Stimulated activated naive CD8-positive, alpha-beta T cell treated with anti-CD3 and anti-CD28 coated beads, Interleukin-15, Interleukin-2, amounts not matched to agents 100 ng/mL and 50 ng/mL, for 24 hours (primary cell): ENCODE measurements around the gene ARHGAP32.

Experiments
- H3K27ac Mint-ChIP-seq: one replicate; pipeline ENCODE4 v1.8.0; 2021; ENCODE audit warnings: mild to moderate bottlenecking, mixed read lengths
- H3K27me3 Mint-ChIP-seq: one replicate; pipeline ENCODE4 v1.8.0; 2021; ENCODE audit warnings: mixed read lengths
- H3K36me3 Mint-ChIP-seq: one replicate; pipeline ENCODE4 v1.8.0; 2021; ENCODE audit warnings: low read depth, mixed read lengths
- H3K4me1 Mint-ChIP-seq: one replicate; pipeline ENCODE4 v1.8.0; 2021; ENCODE audit warnings: low read depth, mixed read lengths
- H3K4me3 Mint-ChIP-seq: one replicate; pipeline ENCODE4 v1.8.0; 2021; ENCODE audit warnings: mild to moderate bottlenecking, mixed read lengths
- H3K9me3 Mint-ChIP-seq: one replicate; pipeline ENCODE4 v1.8.0; 2021; ENCODE audit warnings: mixed read lengths

The ARHGAP32 gene

GRCh38 chr11:129106788-129107187, 85.3 kb downstream of the ARHGAP32 start:
- Mint-ChIP-seq H3K9me3 (peaks cover 20% of the 10 kb centered on the region), H3K27me3 (no peaks in the 10 kb centered on the region), H3K27ac (no peak overlapping the region), H3K36me3 (peaks cover 22% of the 10 kb centered on the region), H3K4me3 (no peak overlapping the region), H3K4me1 (no peaks in the 10 kb centered on the region)

GRCh38 chr11:129102756-129103155, 89.4 kb downstream of the ARHGAP32 start:
- H3K36me3 Mint-ChIP-seq: peaks cover 31% of the 10 kb centered on the region
- H3K4me3 Mint-ChIP-seq: no peak overlapping the region
- H3K4me1 Mint-ChIP-seq: no peaks in the 10 kb centered on the region
- H3K27ac Mint-ChIP-seq: no peak overlapping the region
- no peaks in the 10 kb centered on the region for H3K27me3 Mint-ChIP-seq
- H3K9me3 Mint-ChIP-seq: peaks cover 29% of the 10 kb centered on the region

GRCh38 chr11:129102225-129102624, 89.9 kb downstream of the ARHGAP32 start:
- no peaks in the 10 kb centered on the region for H3K27me3 Mint-ChIP-seq
- no peak overlapping the region for H3K27ac Mint-ChIP-seq
- H3K4me3 Mint-ChIP-seq: no peak overlapping the region
- H3K36me3 Mint-ChIP-seq: peaks cover 29% of the 10 kb centered on the region
- no peaks in the 10 kb centered on the region for H3K4me1 Mint-ChIP-seq
- H3K9me3 Mint-ChIP-seq: peaks cover 33% of the 10 kb centered on the region

GRCh38 chr11:129093283-129093682, 98.8 kb downstream of the ARHGAP32 start:
- H3K9me3 Mint-ChIP-seq: peaks cover 14% of the 10 kb centered on the region
- H3K27ac Mint-ChIP-seq: no peak overlapping the region
- no peaks in the 10 kb centered on the region for H3K27me3 Mint-ChIP-seq
- peaks cover 5% of the 10 kb centered on the region for H3K36me3 Mint-ChIP-seq
- no peaks in the 10 kb centered on the region for H3K4me1 Mint-ChIP-seq
- no peak overlapping the region for H3K4me3 Mint-ChIP-seq

GRCh38 chr11:129090056-129090455, 102.1 kb downstream of the ARHGAP32 start:
- Mint-ChIP-seq H3K27ac (no peak overlapping the region), H3K9me3 (peaks cover under 1% of the 10 kb centered on the region), H3K4me3 (no peak overlapping the region)

GRCh38 chr11:129089279-129089678, 102.8 kb downstream of the ARHGAP32 start:
- H3K4me3 Mint-ChIP-seq: no peak overlapping the region
- peaks cover 10% of the 10 kb centered on the region for H3K36me3 Mint-ChIP-seq
- H3K4me1 Mint-ChIP-seq: no peaks in the 10 kb centered on the region
- no peak overlapping the region for H3K27ac Mint-ChIP-seq
- H3K9me3 Mint-ChIP-seq: peaks cover 5% of the 10 kb centered on the region
- H3K27me3 Mint-ChIP-seq: no peaks in the 10 kb centered on the region

More at GRCh38 chr11:129090056-129090455, 102.1 kb downstream of the ARHGAP32 start:
- H3K36me3 Mint-ChIP-seq: peaks cover 4% of the 10 kb centered on the region
- no peaks in the 10 kb centered on the region for H3K4me1 Mint-ChIP-seq
- H3K27me3 Mint-ChIP-seq: no peaks in the 10 kb centered on the region

GRCh38 chr11:129086976-129087375, 105.1 kb downstream of the ARHGAP32 start:
- Mint-ChIP-seq H3K4me1 (no peaks in the 10 kb centered on the region), H3K9me3 (peaks cover 25% of the 10 kb centered on the region), H3K4me3 (no peak overlapping the region), H3K27me3 (no peaks in the 10 kb centered on the region), H3K36me3 (peaks cover 25% of the 10 kb centered on the region), H3K27ac (peak overlapping the region; percentile 27)

GRCh38 chr11:129077191-129077590, 114.9 kb downstream of the ARHGAP32 start:
- Mint-ChIP-seq H3K27me3 (no peaks in the 10 kb centered on the region), H3K27ac (no peak overlapping the region), H3K9me3 (peaks cover 13% of the 10 kb centered on the region), H3K4me3 (no peak overlapping the region), H3K36me3 (no peaks in the 10 kb centered on the region), H3K4me1 (no peaks in the 10 kb centered on the region)

- H3K4me3 Mint-ChIP-seq: no peak overlapping the region
- no peaks in the 10 kb centered on the region for H3K27me3 Mint-ChIP-seq
- no peaks in the 10 kb centered on the region for H3K36me3 Mint-ChIP-seq
- H3K4me1 Mint-ChIP-seq: no peaks in the 10 kb centered on the region
- no peak overlapping the region for H3K27ac Mint-ChIP-seq
- peaks cover 7% of the 10 kb centered on the region for H3K9me3 Mint-ChIP-seq
These were observed 116.4 kb downstream of the ARHGAP32 start for GRCh38 chr11:129075757-129076156.

GRCh38 chr11:129067454-129067853, 124.7 kb downstream of the ARHGAP32 start:
- Mint-ChIP-seq H3K36me3 (peaks cover 9% of the 10 kb centered on the region), H3K4me1 (no peaks in the 10 kb centered on the region), H3K4me3 (no peak overlapping the region), H3K27me3 (no peaks in the 10 kb centered on the region), H3K27ac (no peak overlapping the region), H3K9me3 (no peaks in the 10 kb centered on the region)

GRCh38 chr11:129066229-129066628, 125.9 kb downstream of the ARHGAP32 start:
- Mint-ChIP-seq H3K36me3 (peaks cover 9% of the 10 kb centered on the region), H3K27ac (no peak overlapping the region), H3K9me3 (no peaks in the 10 kb centered on the region), H3K27me3 (no peaks in the 10 kb centered on the region), H3K4me1 (no peaks in the 10 kb centered on the region), H3K4me3 (no peak overlapping the region)

GRCh38 chr11:129063118-129063517, 129.0 kb downstream of the ARHGAP32 start:
- Mint-ChIP-seq H3K9me3 (no peaks in the 10 kb centered on the region), H3K36me3 (peaks cover 9% of the 10 kb centered on the region), H3K27me3 (no peaks in the 10 kb centered on the region), H3K27ac (no peak overlapping the region), H3K4me1 (no peaks in the 10 kb centered on the region), H3K4me3 (no peak overlapping the region)

- Mint-ChIP-seq H3K4me3 (no peak overlapping the region), H3K36me3 (peaks cover 9% of the 10 kb centered on the region), H3K27ac (no peak overlapping the region), H3K27me3 (no peaks in the 10 kb centered on the region), H3K4me1 (no peaks in the 10 kb centered on the region), H3K9me3 (no peaks in the 10 kb centered on the region)
These were observed 130.5 kb downstream of the ARHGAP32 start for GRCh38 chr11:129061492-129062230.

GRCh38 chr11:129056916-129057315, 135.2 kb downstream of the ARHGAP32 start:
- no peaks in the 10 kb centered on the region for H3K4me1 Mint-ChIP-seq
- H3K36me3 Mint-ChIP-seq: peaks cover 4% of the 10 kb centered on the region
- no peaks in the 10 kb centered on the region for H3K27me3 Mint-ChIP-seq
- H3K9me3 Mint-ChIP-seq: no peaks in the 10 kb centered on the region
- no peak overlapping the region for H3K27ac Mint-ChIP-seq
- no peak overlapping the region for H3K4me3 Mint-ChIP-seq

- H3K9me3 Mint-ChIP-seq: no peaks in the 10 kb centered on the region
- H3K27me3 Mint-ChIP-seq: no peaks in the 10 kb centered on the region
- no peak overlapping the region for H3K4me3 Mint-ChIP-seq
- H3K4me1 Mint-ChIP-seq: no peaks in the 10 kb centered on the region
- no peak overlapping the region for H3K27ac Mint-ChIP-seq
- peaks cover 4% of the 10 kb centered on the region for H3K36me3 Mint-ChIP-seq
These were observed 136.9 kb downstream of the ARHGAP32 start for GRCh38 chr11:129055196-129055595.

GRCh38 chr11:129048911-129049310, 143.2 kb downstream of the ARHGAP32 start:
- Mint-ChIP-seq H3K36me3 (peaks cover 4% of the 10 kb centered on the region), H3K27ac (no peak overlapping the region), H3K4me1 (no peaks in the 10 kb centered on the region), H3K4me3 (no peak overlapping the region), H3K9me3 (no peaks in the 10 kb centered on the region), H3K27me3 (no peaks in the 10 kb centered on the region)
